DMS153 treated with DMSO at 0.1 percent for 48 hours (cell line): ENCODE measurements around the gene PFN1.
A peak's percentile ranks its signal among the peaks of the same experiment; 100 is the strongest.

Source experiments
- DNase-seq: peaks from one replicate; lab custom pipeline; 2025; ENCODE audit not compliant: unreplicated experiment; lab: John Stamatoyannopoulos, UW

PFN1 gene

GRCh38 chr17:4948166-4948930 lies at the start of gene PFN1:
Gene PFN1 (minus strand): TSS chr17:4948530. CDS start chr17:4948394, 136 bp downstream.
- peak; percentile 39 for DNase-seq

DNA sequence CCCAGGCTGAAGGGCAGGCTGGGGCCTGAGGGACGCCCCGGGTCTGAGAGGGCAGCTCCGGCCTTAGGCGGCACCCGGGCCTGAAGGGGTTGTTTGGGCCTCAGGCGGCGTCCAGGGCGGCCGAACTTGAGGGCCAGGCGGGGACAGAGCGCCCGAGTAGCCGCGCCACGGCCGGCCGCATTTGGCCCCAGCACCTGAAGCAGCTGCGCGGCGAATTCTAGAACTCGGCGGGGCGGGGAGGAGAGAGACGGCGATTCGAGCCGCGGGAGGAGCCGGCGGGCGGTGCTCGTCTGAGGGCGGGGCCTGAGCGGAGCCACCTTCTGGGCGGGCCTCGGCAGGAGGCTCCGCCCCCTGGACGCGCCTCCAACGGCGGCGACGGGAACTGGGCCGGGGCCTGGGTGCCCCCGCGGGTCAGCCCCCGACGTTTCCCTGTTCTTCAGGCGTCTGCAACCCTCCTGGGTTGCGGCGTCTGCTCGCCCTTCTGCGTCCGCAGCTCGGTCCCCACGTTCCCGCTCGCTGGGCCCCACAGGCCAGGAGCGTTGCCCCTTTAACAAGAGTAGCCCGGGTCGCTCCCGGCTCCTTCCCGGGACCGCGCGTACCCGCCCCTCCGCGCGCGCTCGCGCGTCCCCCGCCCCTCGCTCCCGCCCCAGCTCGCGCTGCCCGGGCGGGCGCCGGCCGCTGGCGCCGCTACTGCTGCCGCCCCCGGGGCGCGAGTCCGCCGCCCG lies 49.1 kb upstream of the PFN1 start, which contains the start of the genes INCA1 and KIF1C:
TSS of gene INCA1 (minus strand) at position 221 of the 725 bp plus-strand sequence. CDS start 3,085 bp downstream, outside the sequence.
TSS of gene KIF1C (plus strand) at position 649 of the 725 bp plus-strand sequence. CDS start 2,297 bp downstream, outside the sequence.
- peak; percentile 40 for DNase-seq

- no peak for DNase-seq
Measured at GRCh38 chr17:4994081-4994595, 45.8 kb upstream of the PFN1 start.

GRCh38 chr17:4987767-4988567 lies 39.6 kb upstream of the PFN1 start:
- no peak for DNase-seq

DNA sequence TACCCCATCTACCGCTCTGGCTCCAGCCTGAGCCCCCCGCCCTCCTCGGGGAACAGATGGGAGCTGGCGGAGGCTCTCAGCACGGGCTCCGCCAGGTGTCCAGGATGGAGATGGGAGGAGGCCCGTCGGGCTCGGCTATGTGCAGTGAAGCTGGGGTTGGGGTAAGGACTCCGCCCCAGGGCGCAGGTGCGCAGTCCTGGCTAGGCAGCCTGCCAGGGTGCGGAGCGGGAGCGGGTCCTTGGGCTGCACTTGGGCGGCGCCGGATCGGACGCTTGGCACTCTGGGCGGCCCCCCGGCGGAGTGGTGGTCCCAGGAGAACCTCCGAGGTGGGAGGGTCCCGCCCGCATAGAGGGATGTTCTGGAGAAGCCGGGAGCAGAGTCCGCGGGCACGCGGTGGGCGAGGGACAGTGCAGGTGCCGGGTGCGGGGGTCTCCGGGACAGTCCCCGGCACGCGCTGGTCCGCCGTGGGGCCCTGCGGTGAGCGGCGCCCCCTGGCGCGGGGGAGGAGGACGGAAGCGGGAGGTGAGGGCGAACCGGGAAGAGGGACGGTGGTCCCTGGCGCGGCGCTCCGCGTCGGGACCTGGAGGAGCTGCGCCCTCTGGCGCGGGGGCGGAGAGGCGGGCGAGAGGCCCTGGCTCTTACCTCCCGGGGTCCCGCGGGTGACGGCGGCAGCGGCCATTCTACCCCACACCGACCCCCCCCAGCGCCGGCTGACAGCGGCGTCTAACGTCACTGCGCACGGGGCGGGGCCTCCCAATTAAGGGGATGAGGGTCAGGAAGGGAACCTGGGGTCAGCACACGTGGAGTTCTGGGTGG lies 38.8 kb upstream of the PFN1 start, which contains the start of gene CAMTA2:
TSS of gene CAMTA2 (minus strand) at position 725 of the 816 bp plus-strand sequence. CDS start 1,453 bp downstream, outside the sequence.
- peak; percentile 15 for DNase-seq

- DNase-seq = no peak
Measured at GRCh38 chr17:4986403-4986802, 38.1 kb upstream of the PFN1 start.

- DNase-seq = no peak
Measured at GRCh38 chr17:4982305-4982704, 34.0 kb upstream of the PFN1 start.

GRCh38 chr17:4980644-4981216 lies 32.4 kb upstream of the PFN1 start:
- DNase-seq = no peak

- DNase-seq = no peak
Measured at GRCh38 chr17:4978726-4979125, 30.4 kb upstream of the PFN1 start.

DNA sequence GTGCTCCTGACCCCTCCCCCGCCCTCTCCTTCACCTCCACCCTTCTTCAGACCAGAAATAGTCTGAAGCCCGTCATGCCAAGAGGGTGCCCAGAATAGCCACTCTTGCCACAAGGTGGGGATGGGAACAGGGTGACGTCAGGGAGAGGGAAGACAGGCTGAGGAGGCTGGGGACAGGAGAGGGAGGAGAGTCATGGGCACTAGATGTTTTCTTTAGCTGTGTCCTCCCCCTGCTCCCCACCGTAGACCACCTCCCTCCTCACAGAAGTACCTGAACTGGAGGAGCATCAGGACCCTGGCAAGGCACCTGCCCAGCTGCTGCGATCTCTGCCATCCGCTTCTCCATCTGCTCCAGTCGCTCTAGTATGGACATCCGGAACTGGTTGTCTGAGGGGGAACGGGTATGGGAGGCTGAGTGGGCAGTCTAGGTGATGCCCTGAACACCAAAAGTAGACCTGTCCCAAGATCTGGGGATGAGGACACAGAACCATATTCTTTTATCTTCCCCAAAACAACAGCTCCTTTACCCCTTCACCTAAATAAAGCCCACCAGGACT lies 25.9 kb upstream of the PFN1 start:
- DNase-seq = no peak

DNA sequence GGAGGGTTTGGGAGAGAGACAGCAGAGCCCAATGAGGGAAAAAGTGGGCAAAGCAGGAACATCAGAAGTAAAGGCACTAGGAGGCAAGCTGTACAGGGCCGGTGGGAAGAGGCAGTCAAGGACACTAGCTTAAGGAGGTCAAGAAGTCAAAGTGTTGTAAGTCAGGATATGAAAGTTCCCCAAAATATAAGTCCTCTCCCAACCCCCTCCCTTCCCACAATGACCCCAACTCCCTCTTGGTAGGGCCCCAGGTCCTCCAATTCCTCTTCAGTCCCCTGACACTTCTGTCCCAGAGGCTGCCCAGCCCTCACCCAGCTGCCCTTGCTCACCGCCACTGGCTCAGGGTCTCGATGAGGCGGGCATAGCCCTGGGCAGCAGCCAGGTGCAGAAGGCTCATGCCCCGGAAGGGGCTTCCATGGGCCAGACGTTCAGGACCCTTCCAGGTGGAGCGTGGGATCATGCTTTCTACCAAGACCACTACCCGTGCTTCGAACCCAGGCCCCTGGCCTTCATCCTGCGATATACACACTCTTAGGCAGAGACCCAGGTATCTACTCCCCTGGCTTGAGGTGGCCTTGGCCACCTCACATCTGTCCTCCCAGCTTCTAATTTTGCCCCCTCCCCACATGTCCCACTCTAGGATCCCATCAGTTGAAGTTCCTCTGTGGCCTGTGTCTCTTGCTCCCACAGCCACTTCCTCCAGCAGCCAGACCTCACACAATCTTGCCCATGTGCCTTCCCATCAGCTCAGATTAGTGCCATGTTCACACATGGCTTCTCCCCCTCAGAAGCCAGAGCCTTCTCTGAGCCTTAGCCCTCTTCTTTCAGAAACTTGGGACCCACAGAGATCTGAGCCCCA lies 25.2 kb upstream of the PFN1 start:
- DNase-seq = no peak

- DNase-seq = no peak
Measured at GRCh38 chr17:4972752-4973151, 24.4 kb upstream of the PFN1 start.

DNA sequence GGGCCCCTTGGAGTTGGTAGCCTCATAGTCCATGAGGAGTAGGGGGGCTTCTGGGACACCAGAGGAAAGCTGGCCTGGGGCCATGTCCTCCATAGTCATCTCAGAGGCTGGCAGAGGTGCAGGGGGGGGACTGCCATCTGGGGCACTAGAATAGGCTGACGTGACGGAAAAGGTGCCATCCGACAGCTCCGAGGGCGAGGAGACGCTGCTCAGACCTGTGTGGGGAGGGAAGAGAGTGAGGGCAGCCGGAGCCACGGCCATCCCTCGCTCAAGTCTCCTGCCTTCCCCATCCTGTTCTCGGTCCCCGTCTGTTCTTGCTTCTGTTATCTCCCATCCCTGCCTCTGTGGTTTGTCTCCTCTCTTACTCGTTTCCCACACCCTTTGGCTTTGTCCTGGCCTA lies 24.0 kb upstream of the PFN1 start:
- no peak for DNase-seq

- DNase-seq = no peak
Measured at GRCh38 chr17:4971826-4972225, 23.5 kb upstream of the PFN1 start.

DNA sequence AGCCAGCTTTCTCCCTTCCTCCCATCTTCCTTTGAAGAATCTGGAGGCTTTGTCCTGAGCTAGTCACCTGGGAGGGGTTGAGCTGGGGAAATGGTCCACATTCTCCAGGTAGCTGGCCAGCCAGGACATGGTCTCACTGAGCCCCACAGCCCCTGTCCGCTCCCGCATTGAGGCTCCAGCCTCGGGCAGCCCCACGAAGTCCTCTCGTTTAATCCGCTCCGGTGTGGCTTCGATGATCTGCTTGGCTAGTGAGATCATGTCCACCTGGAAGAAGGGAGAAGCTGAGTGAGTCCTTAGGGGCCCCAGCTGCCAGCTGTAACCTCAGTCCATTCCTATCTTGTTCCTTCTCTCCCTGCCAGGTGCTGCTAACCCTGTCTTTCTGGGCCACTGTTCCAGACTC lies 21.9 kb upstream of the PFN1 start:
- no peak for DNase-seq

DNA sequence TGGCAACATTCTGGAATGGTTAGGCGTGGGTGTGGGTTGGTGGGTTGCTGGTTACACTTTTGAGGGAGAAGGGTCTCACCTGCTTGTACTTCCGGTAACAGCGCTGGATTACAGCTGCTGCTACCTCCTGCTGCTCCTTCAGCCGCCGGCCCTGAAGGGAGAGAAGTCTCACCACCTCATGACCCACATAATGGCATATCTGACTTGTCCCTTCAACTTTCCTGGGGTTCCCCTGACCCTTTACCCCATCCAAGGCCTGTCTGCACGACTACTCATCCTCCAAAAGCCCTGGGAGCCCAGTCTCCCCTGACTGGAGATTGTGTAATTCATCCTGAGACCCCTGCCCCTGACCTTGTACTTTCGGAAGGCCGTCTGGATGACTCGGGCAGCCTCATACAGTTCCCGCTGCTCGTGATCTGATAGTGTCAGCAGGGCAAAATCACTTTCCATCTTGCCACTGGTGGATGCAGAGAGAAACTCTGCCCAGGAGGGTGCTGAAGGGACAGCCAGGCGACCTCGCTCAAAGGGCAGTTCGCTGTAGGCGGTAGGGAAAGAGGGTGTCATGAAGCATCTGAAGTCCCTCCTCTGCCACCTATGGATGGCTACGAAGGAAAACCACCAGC lies 21.3 kb upstream of the PFN1 start:
- no peak for DNase-seq

DNA sequence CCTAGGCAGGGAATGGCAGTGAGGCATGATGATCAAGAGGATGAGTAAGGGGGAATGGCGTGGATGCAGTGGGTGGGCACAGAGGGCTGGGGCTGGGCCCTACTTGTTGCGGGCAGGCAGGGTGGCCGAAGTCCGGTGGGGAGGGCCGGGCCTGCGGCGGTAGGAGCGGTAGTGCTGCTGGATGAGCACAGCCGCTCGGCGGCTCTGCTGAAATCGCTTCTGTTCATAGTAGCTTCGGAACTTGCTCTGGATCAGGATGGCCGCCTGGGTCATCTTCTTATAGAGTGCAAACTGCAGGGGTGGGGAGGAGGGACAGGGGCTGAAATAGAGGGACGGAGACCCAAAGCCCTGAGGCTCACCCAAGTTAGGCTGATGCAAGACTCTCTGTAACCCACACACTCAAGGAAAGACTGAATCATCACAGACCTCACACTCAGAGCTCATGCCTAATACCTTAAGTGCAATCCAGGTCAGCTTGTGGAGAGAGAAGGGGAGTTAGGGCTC lies 20.8 kb upstream of the PFN1 start:
- no peak for DNase-seq

- no peak for DNase-seq
Measured at GRCh38 chr17:4968486-4969046, 20.2 kb upstream of the PFN1 start.
